ENCODE measurements around the gene SLX4IP. TPM values are rescaled to one million over a fixed set of nuclear protein-coding genes. Genes with fewer than 3 reads are reported as not detected.

SLX4IP gene
- total and polyA plus RNA-seq, 2 of the 13 experiments (the other 11 are each of a cell fraction or from before 2014, with no cell fraction given) = 3.6 to 7.3 TPM

DNA sequence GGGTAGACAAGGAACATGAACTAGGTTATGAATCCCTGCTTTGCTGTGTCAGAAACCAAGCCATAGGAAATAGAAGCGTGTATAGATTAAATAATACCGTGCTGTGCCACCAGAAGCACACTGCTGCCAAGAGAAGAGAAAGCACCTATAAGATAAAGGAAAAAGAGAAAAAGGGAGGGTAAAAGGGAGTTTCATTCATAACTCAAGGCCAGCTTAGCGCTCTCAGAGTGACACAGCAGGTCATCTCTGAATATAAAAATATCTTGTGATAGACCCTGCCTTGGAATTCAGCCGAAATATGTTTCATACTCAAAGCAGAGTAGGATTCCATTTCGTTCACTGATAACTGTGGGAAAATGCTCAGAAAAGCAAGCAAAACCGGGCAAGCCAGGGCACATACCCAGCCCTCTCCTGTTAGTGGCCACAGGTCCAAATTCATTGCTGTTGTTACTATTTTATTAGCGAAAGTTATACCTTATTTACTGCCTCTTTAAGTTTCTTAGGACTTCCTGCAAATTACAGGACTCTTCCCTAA is 230.0 kb downstream of the SLX4IP start:
- no TSS peak for BruUV-seq (replicated peaks)
- no peaks in the 10 kb centered on the region for H3K27me3 ChIP-seq (ENCODE audit: control insufficient read depth in 1 of 2, insufficient read depth in 2 of 2, low read length in 2 of 2)
- ChIA-PET POLR2A (interaction anchor here (0.7 to 6.1 kb wide), 3 partner anchors 8 to 60 kb away, joined by 3 to 43 read pairs (median 4); partner anchors contain the start of gene JAG1), CTCF (ENCODE audit: low intra/inter-chr PET ratio, low total read pairs) (no interaction called here)
- peaks cover 52 to 76% of the 10 kb centered on the region in 2 experiments for H3K36me3 ChIP-seq (replicated peaks in 1 of 2; ENCODE audit: control insufficient read depth in 1 of 2, insufficient read depth in 2 of 2, low read length in 2 of 2)
- H2AFZ ChIP-seq (ENCODE audit: low read length) = no peak overlapping the region
- DNase-seq (ENCODE audit: low spot score) = no peak
- intact Hi-C loops (cut with micrococcal nuclease; ENCODE audit: unreplicated experiment) (loop anchor here (10.0 kb wide), 1 partner anchor 200 kb away; no protein-coding TSS in a partner anchor), in situ Hi-C loops (cut with HindIII; ENCODE audit: extremely low pct_ligation_motif_present, low pct_unique_long_range_greater_than_20kb) (loop anchor here (5.0 kb wide), 1 partner anchor 607 kb away; no protein-coding TSS in a partner anchor)
- H3K9ac ChIP-seq (ENCODE audit: insufficient read depth, low read depth, low read length) = peak overlapping the region; percentile 19; the same call in 1 of the 2 replicates
- H3K79me2 ChIP-seq (ENCODE audit: insufficient read depth, low read length) = peaks cover 97% of the 10 kb centered on the region
- peaks cover 47% of the 10 kb centered on the region for H4K20me1 ChIP-seq (ENCODE audit: insufficient read depth, low read length)
- 78% methylated on average over 7 of the region's 7 CpGs for WGBS (ENCODE audit: low lambda C conversion rate)
- H3K4me1 ChIP-seq (ENCODE audit: insufficient read depth, low read length) = peaks cover 100% of the 10 kb centered on the region
- H3K9me3 ChIP-seq (ENCODE audit: low read length) = no peaks in the 10 kb centered on the region
- no peak overlapping the region; a peak in 1 of 6 replicates for H3K4me3 ChIP-seq (replicated peaks in 1 of 3; ENCODE audit: insufficient read depth in 1 of 3, low read depth in 2 of 3, low read length in 3 of 3)
- FAIRE-seq = peak; percentile 39
- H3K4me2 ChIP-seq (ENCODE audit: low read depth, low read length) = peak overlapping the region; percentile 38
- peak overlapping the region; percentile 46 for H3K27ac ChIP-seq (ENCODE audit: extremely low read length, insufficient read depth, low read length)
- ATAC-seq = 0 out of 3 replicates have a peak, but pooled peaks have one; percentile 2
- no peak for TF ChIP-seq U2AF1 (optimal IDR thresholded peaks at IDR 0.05; ENCODE audit: low read depth, low read length)
- TF ChIP-seq, protein P1, sequence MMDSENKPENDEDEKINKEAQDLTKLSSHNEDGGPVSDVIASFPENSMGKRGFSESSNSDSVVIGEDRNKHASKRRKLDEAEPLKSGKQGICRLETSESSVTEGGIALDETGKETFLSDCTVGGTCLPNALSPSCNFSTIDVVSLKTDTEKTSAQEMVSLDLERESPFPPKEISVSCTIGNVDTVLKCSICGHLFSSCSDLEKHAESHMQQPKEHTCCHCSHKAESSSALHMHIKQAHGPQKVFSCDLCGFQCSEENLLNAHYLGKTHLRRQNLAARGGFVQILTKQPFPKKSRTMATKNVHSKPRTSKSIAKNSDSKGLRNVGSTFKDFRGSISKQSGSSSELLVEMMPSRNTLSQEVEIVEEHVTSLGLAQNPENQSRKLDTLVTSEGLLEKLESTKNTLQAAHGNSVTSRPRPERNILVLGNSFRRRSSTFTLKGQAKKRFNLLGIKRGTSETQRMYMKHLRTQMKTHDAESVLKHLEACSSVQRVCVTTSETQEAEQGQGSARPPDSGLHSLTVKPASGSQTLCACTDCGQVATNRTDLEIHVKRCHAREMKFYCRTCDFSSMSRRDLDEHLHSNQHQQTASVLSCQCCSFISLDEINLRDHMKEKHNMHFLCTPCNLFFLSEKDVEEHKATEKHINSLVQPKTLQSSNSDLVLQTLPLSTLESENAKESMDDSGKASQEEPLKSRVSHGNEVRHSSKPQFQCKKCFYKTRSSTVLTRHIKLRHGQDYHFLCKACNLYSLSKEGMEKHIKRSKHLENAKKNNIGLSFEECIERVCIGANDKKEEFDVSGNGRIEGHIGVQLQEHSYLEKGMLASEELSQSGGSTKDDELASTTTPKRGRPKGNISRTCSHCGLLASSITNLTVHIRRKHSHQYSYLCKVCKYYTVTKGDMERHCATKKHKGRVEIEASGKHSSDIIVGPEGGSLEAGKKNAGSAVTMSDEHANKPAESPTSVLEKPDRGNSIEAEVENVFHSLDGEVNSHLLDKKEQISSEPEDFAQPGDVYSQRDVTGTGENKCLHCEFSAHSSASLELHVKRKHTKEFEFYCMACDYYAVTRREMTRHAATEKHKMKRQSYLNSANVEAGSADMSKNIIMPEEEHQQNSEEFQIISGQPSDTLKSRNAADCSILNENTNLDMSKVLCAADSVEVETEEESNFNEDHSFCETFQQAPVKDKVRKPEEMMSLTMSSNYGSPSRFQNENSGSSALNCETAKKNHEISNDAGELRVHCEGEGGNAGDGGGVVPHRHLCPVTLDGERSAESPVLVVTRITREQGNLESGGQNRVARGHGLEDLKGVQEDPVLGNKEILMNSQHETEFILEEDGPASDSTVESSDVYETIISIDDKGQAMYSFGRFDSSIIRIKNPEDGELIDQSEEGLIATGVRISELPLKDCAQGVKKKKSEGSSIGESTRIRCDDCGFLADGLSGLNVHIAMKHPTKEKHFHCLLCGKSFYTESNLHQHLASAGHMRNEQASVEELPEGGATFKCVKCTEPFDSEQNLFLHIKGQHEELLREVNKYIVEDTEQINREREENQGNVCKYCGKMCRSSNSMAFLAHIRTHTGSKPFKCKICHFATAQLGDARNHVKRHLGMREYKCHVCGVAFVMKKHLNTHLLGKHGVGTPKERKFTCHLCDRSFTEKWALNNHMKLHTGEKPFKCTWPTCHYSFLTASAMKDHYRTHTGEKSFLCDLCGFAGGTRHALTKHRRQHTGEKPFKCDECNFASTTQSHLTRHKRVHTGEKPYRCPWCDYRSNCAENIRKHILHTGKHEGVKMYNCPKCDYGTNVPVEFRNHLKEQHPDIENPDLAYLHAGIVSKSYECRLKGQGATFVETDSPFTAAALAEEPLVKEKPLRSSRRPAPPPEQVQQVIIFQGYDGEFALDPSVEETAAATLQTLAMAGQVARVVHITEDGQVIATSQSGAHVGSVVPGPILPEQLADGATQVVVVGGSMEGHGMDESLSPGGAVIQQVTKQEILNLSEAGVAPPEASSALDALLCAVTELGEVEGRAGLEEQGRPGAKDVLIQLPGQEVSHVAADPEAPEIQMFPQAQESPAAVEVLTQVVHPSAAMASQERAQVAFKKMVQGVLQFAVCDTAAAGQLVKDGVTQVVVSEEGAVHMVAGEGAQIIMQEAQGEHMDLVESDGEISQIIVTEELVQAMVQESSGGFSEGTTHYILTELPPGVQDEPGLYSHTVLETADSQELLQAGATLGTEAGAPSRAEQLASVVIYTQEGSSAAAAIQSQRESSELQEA (CRISPR knock-in tag; IDR thresholded peaks at IDR 0.05; ENCODE audit: not compliant biosample characterization) = no peak
- 0 out of 2 replicates have a peak, but pooled peaks have one; percentile 74 for TF ChIP-seq DNMT3B (CRISPR knock-in tag; conservative IDR thresholded peaks at IDR 0.05)
- 0 out of 2 replicates have a peak, but pooled peaks have one; percentile 19 for TF ChIP-seq TSC22D2 (CRISPR knock-in tag; IDR thresholded peaks at IDR 0.05; ENCODE audit: borderline replicate concordance)
- TF ChIP-seq SNAI1 (CRISPR knock-in tag; IDR thresholded peaks at IDR 0.05; ENCODE audit: borderline replicate concordance) = 0 out of 2 replicates have a peak, but pooled peaks have one; percentile 25
- TF ChIP-seq, protein P2, sequence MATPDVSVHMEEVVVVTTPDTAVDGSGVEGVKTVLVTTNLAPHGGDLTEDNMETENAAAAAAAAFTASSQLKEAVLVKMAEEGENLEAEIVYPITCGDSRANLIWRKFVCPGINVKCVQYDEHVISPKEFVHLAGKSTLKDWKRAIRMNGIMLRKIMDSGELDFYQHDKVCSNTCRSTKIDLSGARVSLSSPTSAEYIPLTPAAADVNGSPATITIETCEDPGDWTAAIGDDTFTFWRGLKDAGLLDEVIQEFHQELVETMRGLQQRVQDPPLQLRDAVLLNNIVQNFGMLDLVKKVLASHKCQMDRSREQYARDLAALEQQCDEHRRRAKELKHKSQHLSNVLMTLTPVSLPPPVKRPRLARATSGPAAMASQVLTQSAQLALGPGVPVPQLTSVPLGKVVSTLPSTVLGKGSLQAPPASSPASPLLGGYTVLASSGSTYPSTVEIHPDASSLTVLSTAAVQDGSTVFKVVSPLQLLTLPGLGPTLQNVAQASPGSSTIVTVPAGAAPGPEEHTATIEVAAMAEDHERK (CRISPR knock-in tag; IDR thresholded peaks at IDR 0.05; ENCODE audit: low read depth) = no peak
- TF ChIP-seq, protein P3, sequence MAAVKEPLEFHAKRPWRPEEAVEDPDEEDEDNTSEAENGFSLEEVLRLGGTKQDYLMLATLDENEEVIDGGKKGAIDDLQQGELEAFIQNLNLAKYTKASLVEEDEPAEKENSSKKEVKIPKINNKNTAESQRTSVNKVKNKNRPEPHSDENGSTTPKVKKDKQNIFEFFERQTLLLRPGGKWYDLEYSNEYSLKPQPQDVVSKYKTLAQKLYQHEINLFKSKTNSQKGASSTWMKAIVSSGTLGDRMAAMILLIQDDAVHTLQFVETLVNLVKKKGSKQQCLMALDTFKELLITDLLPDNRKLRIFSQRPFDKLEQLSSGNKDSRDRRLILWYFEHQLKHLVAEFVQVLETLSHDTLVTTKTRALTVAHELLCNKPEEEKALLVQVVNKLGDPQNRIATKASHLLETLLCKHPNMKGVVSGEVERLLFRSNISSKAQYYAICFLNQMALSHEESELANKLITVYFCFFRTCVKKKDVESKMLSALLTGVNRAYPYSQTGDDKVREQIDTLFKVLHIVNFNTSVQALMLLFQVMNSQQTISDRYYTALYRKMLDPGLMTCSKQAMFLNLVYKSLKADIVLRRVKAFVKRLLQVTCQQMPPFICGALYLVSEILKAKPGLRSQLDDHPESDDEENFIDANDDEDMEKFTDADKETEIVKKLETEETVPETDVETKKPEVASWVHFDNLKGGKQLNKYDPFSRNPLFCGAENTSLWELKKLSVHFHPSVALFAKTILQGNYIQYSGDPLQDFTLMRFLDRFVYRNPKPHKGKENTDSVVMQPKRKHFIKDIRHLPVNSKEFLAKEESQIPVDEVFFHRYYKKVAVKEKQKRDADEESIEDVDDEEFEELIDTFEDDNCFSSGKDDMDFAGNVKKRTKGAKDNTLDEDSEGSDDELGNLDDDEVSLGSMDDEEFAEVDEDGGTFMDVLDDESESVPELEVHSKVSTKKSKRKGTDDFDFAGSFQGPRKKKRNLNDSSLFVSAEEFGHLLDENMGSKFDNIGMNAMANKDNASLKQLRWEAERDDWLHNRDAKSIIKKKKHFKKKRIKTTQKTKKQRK (IDR thresholded peaks at IDR 0.05; ENCODE audit: low read length) = no peak
